Upper lobe of left lung (tissue), 4 donors: ENCODE results near the gene BAHD1.

Source experiments
- CTCF ChIP-seq, 6 experiments: fragments of 450-650 bp in 4 of 6; fragments of 200-600 bp in 2 of 6; sonication (generic) in 2 of 6; IDR thresholded peaks; one replicate each; pipeline ENCODE4 v1.5.1; 2016 to 2019; ENCODE audit warnings: antibody characterized with exemption in 6 of 6
- POLR2A ChIP-seq, 4 donors: fragments of 450-650 bp; IDR thresholded peaks; one replicate each; pipeline ENCODE4 v1.5.1; 2016 to 2017; ENCODE audit warnings: antibody characterized with exemption in 4 of 4, mild to moderate bottlenecking in 2 of 4
- POLR2AphosphoS5 ChIP-seq, 2 donors: sonication (generic); formaldehyde crosslinking; IDR thresholded peaks; one replicate each; pipeline ENCODE4 v1.5.1; 2017; ENCODE audit warnings: antibody characterized with exemption in 2 of 2

- TF ChIP-seq CTCF (IDR thresholded peaks at IDR 0.05) = no peak
- no peak for TF ChIP-seq POLR2A (IDR thresholded peaks at IDR 0.05)
- no peak for TF ChIP-seq POLR2AphosphoS5 (IDR thresholded peaks at IDR 0.05)
Observed at GRCh38 chr15:40469776-40470390, 29.1 kb downstream of the BAHD1 start.
